Measurements from ENCODE around the gene CD99L2. TPM values are rescaled to one million over a fixed set of nuclear protein-coding genes. Genes with fewer than 3 reads are reported as not detected.

The CD99L2 gene
- total RNA-seq, 4 donors from 2014 or later = 56.8 to 88.6 (median 77.6) TPM

DNA sequence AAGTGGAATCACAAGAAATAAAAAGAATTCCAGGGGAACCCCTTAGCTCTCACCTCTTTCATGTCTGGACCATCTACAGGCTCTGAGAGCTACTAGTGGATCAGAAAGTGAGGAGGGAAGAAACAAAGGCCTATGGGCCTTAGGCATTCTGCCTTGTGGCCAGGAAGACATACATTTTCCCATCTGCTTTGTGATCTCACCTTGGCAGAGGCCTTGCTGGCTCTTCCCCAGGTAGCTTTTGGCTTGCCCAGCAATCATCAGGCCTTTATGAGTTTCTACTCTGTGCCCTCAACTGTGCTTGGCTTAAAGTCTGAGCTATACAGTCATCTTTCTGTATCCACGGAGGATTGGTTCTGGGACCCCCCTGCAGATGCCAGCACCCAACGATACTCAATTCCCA is 28.3 kb upstream of the CD99L2 start:
- TF ChIP-seq POLR2A (IDR thresholded peaks at IDR 0.05) (no peak), EP300 (IDR thresholded peaks at IDR 0.05) (no peak), POLR2AphosphoS5 (IDR thresholded peaks at IDR 0.05) (no peak)
- TF ChIP-seq, protein P1, sequence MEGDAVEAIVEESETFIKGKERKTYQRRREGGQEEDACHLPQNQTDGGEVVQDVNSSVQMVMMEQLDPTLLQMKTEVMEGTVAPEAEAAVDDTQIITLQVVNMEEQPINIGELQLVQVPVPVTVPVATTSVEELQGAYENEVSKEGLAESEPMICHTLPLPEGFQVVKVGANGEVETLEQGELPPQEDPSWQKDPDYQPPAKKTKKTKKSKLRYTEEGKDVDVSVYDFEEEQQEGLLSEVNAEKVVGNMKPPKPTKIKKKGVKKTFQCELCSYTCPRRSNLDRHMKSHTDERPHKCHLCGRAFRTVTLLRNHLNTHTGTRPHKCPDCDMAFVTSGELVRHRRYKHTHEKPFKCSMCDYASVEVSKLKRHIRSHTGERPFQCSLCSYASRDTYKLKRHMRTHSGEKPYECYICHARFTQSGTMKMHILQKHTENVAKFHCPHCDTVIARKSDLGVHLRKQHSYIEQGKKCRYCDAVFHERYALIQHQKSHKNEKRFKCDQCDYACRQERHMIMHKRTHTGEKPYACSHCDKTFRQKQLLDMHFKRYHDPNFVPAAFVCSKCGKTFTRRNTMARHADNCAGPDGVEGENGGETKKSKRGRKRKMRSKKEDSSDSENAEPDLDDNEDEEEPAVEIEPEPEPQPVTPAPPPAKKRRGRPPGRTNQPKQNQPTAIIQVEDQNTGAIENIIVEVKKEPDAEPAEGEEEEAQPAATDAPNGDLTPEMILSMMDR (IDR thresholded peaks at IDR 0.05) = no peak
- WGBS, 2 donors (ENCODE audit: low coverage in 1 of 2) = 74 to 100% methylated on average over 1 to 2 of the region's 2 CpGs

DNA sequence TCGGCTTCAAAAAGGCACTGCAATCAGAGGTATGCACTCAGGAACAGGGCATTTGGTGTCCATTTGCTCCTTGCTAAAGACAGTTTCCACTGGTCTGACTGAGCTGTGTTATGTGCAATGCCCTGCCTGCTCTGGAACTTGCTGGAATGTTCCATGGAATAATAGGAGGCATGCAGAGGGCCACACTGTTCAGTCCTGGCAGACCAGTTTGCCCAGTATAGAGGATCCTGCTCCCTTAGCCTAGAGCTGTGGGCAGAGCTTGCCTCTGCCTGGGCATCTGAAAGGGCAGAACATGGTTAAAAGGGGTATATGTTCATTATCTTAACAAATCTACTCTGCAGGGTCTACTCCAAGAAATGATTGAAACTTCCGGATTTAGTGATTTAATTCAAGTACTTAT is 27.8 kb upstream of the CD99L2 start:
- no peak for TF ChIP-seq POLR2A (IDR thresholded peaks at IDR 0.05)
- TF ChIP-seq, protein P1 (IDR thresholded peaks at IDR 0.05) = no peak
- no peak for TF ChIP-seq EP300 (IDR thresholded peaks at IDR 0.05)
- TF ChIP-seq POLR2AphosphoS5 (IDR thresholded peaks at IDR 0.05) = no peak
- 100% methylated on average over 2 of the region's 2 CpGs; no CpG with 5 or more reads in 1 of the 2 donors for WGBS, 2 donors (ENCODE audit: low coverage in 1 of 2)
- Histone ChIP-seq H3K27me3 (no peaks in the 10 kb centered on the region), H3K4me1 (no peaks in the 10 kb centered on the region), H3K36me3 (no peaks in the 10 kb centered on the region), H3K4me3 (no peak overlapping the region), H3K27ac (no peak overlapping the region), H3K9me3 (no peaks in the 10 kb centered on the region)
- ATAC-seq = no peak

More for the DNA sequence above, 28.3 kb upstream of the CD99L2 start:
- no peaks in the 10 kb centered on the region for H3K27me3 ChIP-seq
- H3K4me3 ChIP-seq = no peak overlapping the region
- no peaks in the 10 kb centered on the region for H3K4me1 ChIP-seq
- H3K27ac ChIP-seq = no peak overlapping the region
- H3K9me3 ChIP-seq = no peaks in the 10 kb centered on the region
- no peak for ATAC-seq
- no peaks in the 10 kb centered on the region for H3K36me3 ChIP-seq

DNA sequence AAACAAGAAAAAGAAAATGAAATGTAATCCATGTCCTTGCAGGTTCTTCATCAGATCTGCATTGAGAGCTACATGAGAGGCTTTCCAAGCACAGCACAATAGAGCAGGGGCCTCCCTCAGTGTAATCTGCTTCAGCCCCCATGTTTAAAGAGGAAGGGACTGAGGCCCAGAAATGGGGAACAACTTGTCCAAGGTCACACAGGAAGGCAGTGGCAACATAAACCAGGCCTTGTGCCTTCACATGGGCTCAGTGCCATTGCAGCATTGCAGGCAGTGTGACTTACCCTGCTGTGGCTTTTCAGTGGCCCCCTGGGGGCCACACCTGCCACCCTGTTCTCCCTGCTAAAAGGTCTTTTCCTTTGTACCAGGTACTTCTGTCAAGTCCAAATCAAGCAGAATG is 20.9 kb upstream of the CD99L2 start:
- TF ChIP-seq POLR2A (IDR thresholded peaks at IDR 0.05) (no peak), POLR2AphosphoS5 (IDR thresholded peaks at IDR 0.05) (no peak), EP300 (IDR thresholded peaks at IDR 0.05) (no peak)
- TF ChIP-seq, protein P1 (IDR thresholded peaks at IDR 0.05) = no peak
- Histone ChIP-seq H3K27ac (no peak overlapping the region), H3K4me1 (no peaks in the 10 kb centered on the region), H3K27me3 (no peaks in the 10 kb centered on the region), H3K36me3 (no peaks in the 10 kb centered on the region), H3K9me3 (no peaks in the 10 kb centered on the region), H3K4me3 (no peak overlapping the region)
- no peak for ATAC-seq

DNA sequence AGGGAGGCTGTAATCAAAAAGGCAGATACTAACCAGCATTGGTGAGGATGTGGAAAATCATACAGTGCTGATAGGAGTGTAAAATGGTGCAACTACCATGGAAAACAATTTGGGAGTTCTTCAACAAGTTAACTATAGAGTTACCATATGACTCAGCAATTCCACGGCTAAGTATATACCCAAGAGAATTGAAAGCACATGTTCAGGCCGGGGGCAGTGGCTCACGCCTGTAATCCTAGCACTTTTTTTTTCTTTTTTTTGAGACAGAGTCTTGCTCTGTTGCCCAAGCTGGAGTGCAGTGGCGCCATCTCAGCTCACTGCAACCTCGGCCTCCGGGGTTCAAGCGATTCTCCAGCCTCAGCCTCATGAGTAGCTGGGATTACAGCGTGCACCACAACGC is 15.0 kb upstream of the CD99L2 start:
- 66 to 83% methylated on average over 4 to 6 of the region's 9 CpGs for WGBS, 2 donors (ENCODE audit: low coverage in 1 of 2)

DNA sequence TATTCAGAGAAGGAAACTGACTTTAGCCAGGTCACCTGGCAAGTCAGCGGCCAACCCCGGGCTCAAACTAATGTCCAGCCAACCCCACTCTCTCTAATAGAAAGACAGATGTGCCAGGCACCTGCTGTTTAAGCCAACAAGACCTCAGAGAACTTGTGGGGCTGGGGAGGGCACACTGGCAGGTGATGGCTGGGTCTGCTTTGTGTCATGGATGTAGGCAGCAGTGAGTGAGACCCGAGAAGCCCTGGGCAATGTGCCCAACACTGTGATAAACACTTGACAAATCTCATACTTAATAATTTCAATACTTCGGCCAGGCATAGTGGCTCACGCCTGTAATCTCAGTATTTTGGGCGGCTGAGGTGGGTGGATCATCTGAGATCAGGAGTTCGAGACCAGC is 9.0 kb upstream of the CD99L2 start:
- H3K4me3 ChIP-seq = no peak overlapping the region
- TF ChIP-seq POLR2AphosphoS5 (IDR thresholded peaks at IDR 0.05) (no peak), POLR2A (IDR thresholded peaks at IDR 0.05) (no peak), EP300 (IDR thresholded peaks at IDR 0.05) (no peak)
- TF ChIP-seq, protein P1 (IDR thresholded peaks at IDR 0.05) = no peak
- no peak overlapping the region for H3K27ac ChIP-seq
- H3K36me3 ChIP-seq = no peaks in the 10 kb centered on the region
- no peak for ATAC-seq
- no peaks in the 10 kb centered on the region for H3K9me3 ChIP-seq
- 25% methylated on average over 4 of the region's 7 CpGs; no CpG with 5 or more reads in 1 of the 2 donors for WGBS, 2 donors (ENCODE audit: low coverage in 1 of 2)
- no peaks in the 10 kb centered on the region for H3K4me1 ChIP-seq
- H3K27me3 ChIP-seq = no peaks in the 10 kb centered on the region

More for the DNA sequence above, 15.0 kb upstream of the CD99L2 start:
- H3K4me1 ChIP-seq = no peaks in the 10 kb centered on the region
- TF ChIP-seq POLR2AphosphoS5 (IDR thresholded peaks at IDR 0.05) (no peak), POLR2A (IDR thresholded peaks at IDR 0.05) (no peak), EP300 (IDR thresholded peaks at IDR 0.05) (no peak)
- TF ChIP-seq, protein P1 (IDR thresholded peaks at IDR 0.05) = no peak
- H3K27me3 ChIP-seq = no peaks in the 10 kb centered on the region
- ATAC-seq = no peak
- H3K27ac ChIP-seq = no peak overlapping the region
- H3K36me3 ChIP-seq = no peaks in the 10 kb centered on the region
- no peak overlapping the region for H3K4me3 ChIP-seq
- no peaks in the 10 kb centered on the region for H3K9me3 ChIP-seq

Data from gastroesophageal sphincter (tissue), 4 donors.